ENCODE results near the gene PMVK. TPM values are rescaled to one million over a fixed set of nuclear protein-coding genes. Genes with fewer than 3 reads are reported as not detected.

The PMVK gene
- total and polyA plus RNA-seq, 2 of the 8 experiments (the other 6 are each of a cell fraction or from before 2014, with no cell fraction given) = 23.8 to 26.5 TPM

DNA sequence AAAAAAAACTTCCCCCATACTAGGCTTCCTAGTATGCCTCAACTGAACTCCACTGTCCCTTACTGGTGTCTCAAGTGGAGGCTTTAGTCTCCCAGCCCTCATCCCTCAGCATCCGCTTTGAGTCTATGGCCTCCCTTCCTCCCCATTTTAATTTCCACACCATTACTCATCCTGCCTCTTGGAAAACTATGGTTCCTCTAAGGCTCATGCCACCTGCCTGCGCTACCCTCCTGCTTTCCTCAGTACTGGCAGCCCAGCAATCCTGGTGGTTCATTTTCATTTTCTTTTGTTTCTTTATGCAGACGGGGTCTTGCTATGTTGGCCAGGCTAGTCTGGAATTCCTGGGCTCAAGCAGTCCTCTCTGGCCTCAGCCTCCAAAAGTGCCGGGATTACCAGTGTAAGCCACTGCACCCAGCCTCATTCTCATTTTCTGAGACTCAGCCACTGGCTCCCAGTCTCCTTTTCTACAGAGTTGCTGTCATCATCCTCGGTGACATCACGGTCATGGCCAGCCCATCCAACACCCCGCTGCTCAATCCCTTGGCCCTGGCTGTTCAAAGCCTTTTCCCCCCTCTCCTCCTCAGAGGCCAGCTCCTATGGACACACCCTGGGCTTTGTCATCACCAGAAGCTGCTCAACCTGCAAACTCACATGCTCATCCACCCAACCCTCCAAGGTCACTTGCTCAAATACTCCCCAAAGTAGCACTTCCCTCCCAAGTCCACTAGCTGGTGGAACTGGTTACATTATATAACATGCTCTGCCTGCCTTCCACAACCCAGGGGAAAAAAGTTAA, 2.3 kb upstream of the PMVK start:
- Histone ChIP-seq H3K18ac (ENCODE audit: extremely low read depth, low read length) (no peak overlapping the region), H3K56ac (replicated peaks; ENCODE audit: insufficient read length, low read depth, low read length) (no peak overlapping the region), H3K4me1 (replicated peaks in 1 of 4; ENCODE audit: control insufficient read depth in 3 of 4, insufficient read depth in 4 of 4, low read length in 3 of 4) (peaks cover 4 to 9% (median 7%) of the 10 kb centered on the region in 4 experiments; a peak in 6 of 7 replicates), H3K9ac (replicated peaks in 1 of 4; ENCODE audit: extremely low read depth in 1 of 4, low read depth in 3 of 4, low read length in 3 of 4) (no peak overlapping the region), H2AFZ (ENCODE audit: low read length) (no peak overlapping the region), H3K79me1 (ENCODE audit: low read depth, low read length) (no peaks in the 10 kb centered on the region; the same call in 1 of the 2 replicates), H3K4ac (replicated peaks; ENCODE audit: insufficient read length, low read depth, low read length) (no peak overlapping the region), H3K23ac (ENCODE audit: insufficient read length) (no peak overlapping the region), H3K27ac (ENCODE audit: low read depth, low read length) (no peak overlapping the region), H3K23me2 (ENCODE audit: low read depth, low read length) (peaks cover 12% of the 10 kb centered on the region), H2BK5ac (ENCODE audit: low read depth, low read length) (no peak overlapping the region), H4K8ac (ENCODE audit: extremely low read depth, insufficient read depth, low read length) (no peak overlapping the region), H4K20me1 (replicated peaks in 1 of 2; ENCODE audit: control insufficient read depth in 1 of 2, insufficient read depth in 2 of 2, low read length in 2 of 2) (no peaks in the 10 kb centered on the region), H3K27me3 (replicated peaks in 1 of 4; ENCODE audit: control insufficient read depth in 3 of 4, extremely low read depth in 1 of 4, insufficient read depth in 3 of 4, low read length in 3 of 4) (no peaks in the 10 kb centered on the region), H2BK15ac (ENCODE audit: low read length) (0 out of 2 replicates have a peak overlapping the region, but pooled peaks have one; percentile 18), H3K79me2 (ENCODE audit: control insufficient read depth in 1 of 2, insufficient read depth in 2 of 2, low read length in 2 of 2) (no peaks in the 10 kb centered on the region), H3K9me3 (ENCODE audit: insufficient read depth in 2 of 2, low read depth in 1 of 2, low read length in 1 of 2) (no peaks in the 10 kb centered on the region), H4K91ac (replicated peaks; ENCODE audit: insufficient read length, low read length) (no peak overlapping the region), H2BK120ac (replicated peaks; ENCODE audit: low read depth, low read length) (no peak overlapping the region), H3K14ac (ENCODE audit: insufficient read length) (no peak overlapping the region), H4K5ac (ENCODE audit: insufficient read length, low read depth, low read length) (no peak overlapping the region), H2BK20ac (ENCODE audit: low read length) (0 out of 2 replicates have a peak overlapping the region, but pooled peaks have one; percentile 9), H3K4me3 (ENCODE audit: extremely low read depth in 1 of 4, insufficient read depth in 2 of 4, low read depth in 3 of 4, low read length in 4 of 4) (no peak overlapping the region), H2AK5ac (ENCODE audit: low read depth, low read length) (no peak overlapping the region), H3K36me3 (ENCODE audit: control insufficient read depth in 2 of 4, insufficient read depth in 4 of 4, low read length in 3 of 4) (no peaks in the 10 kb centered on the region), H2BK12ac (ENCODE audit: low read depth, low read length) (0 out of 2 replicates have a peak overlapping the region, but pooled peaks have one; percentile 68), H3K4me2 (ENCODE audit: insufficient read depth in 1 of 2, low read depth in 2 of 2, low read length in 2 of 2) (no peak overlapping the region; a peak in 1 of 4 replicates)
- FAIRE-seq = no peak
- ChIA-PET CTCF (ENCODE audit: partially characterized antibody) (interaction anchor here (0.5 to 1.3 kb wide), 5 partner anchors 43 to 269 kb away, joined by 3 to 5 read pairs (median 4); no protein-coding TSS in a partner anchor), POLR2A (ENCODE audit: partially characterized antibody) (interaction anchor here (0.9 kb wide), 1 partner anchor 13 kb away, joined by 6 read pairs; no protein-coding TSS in a partner anchor)
- no peak for DNase-seq (ENCODE audit: low read depth in 1 of 2, low spot score in 2 of 2)
- 95% methylated on average over 7 of the region's 7 CpGs; no CpG with 5 or more reads in 1 of the 2 experiments for WGBS, 2 experiments (ENCODE audit: extremely low coverage in 1 of 2, insufficient coverage in 1 of 2, insufficient read length in 1 of 2, insufficient replicate concordance in 2 of 2, low coverage in 1 of 2, low lambda C conversion rate in 2 of 2, missing lambda C conversion rate in 1 of 2)
- no peak for TF ChIP-seq TBP (IDR thresholded peaks at IDR 0.05; ENCODE audit: low read depth, low read length)
- TF ChIP-seq KDM1A (IDR thresholded peaks at IDR 0.05; ENCODE audit: borderline replicate concordance, low read length) = peak; percentile 50; the same call in 1 of the 2 replicates

All from H1 (cell line).